Naive thymus-derived CD4-positive, alpha-beta T cell (primary cell): ENCODE data around the gene WRAP73. TPM values are rescaled to one million over a fixed set of nuclear protein-coding genes. Genes with fewer than 3 reads are reported as not detected.
A peak's percentile ranks its signal among the peaks of the same experiment; 100 is the strongest.

ENCODE experiments used
- ATAC-seq: fragments of 150-1000 bp; cut with Tn5 transposase; 2 replicates; pipeline ENCODE4 v1.10.0; 2021; ENCODE audit warnings: mild to moderate bottlenecking, moderate library complexity
- CTCF ChIA-PET: fragments of 350-600 bp; sonication (Branson Sonifier 250); formaldehyde crosslinking; loops from one replicate; lab custom pipeline; 2021; ENCODE audit warnings: antibody characterized with exemption; lab: Charles Lee
- POLR2A ChIA-PET: fragments of 350-600 bp; sonication (Branson Sonifier 250); formaldehyde crosslinking; loops from one replicate; lab custom pipeline; 2021; ENCODE audit warnings: antibody characterized with exemption, inconsistent platforms; lab: Charles Lee
- DNase-seq, 9 donors: peaks; one replicate each; pipeline versions ENCODE4 v3.0.0 to v3.0.0-alpha.2; 2020 to 2022; ENCODE audit warnings: mixed read lengths in 1 of 9
- H3K27ac ChIP-seq: one replicate; pipeline ENCODE4 v1.7.0; 2013; ENCODE audit warnings: mild to moderate bottlenecking, low read depth, low read length, moderate library complexity
- H3K27me3 ChIP-seq, 2 donors: one replicate each; pipeline ENCODE4 v1.7.0; 2013; ENCODE audit warnings: low read length in 2 of 2, mild to moderate bottlenecking in 2 of 2, moderate library complexity in 2 of 2; ENCODE audit not compliant: control insufficient read depth in 2 of 2, insufficient read depth in 2 of 2
- H3K36me3 ChIP-seq, 3 experiments: 1 replicate in 2 of 3; 2 replicates in 1 of 3; pipeline ENCODE4 v1.7.0; 2013; ENCODE audit warnings: low read length in 3 of 3, mild to moderate bottlenecking in 3 of 3, moderate library complexity in 1 of 3; ENCODE audit not compliant: insufficient read depth in 3 of 3, control insufficient read depth in 2 of 3
- H3K4me1 ChIP-seq, 2 donors: one replicate each; pipeline ENCODE4 v1.7.0; 2013; ENCODE audit warnings: low read length in 2 of 2, mild to moderate bottlenecking in 2 of 2, moderate library complexity in 1 of 2; ENCODE audit not compliant: control insufficient read depth in 2 of 2, insufficient read depth in 2 of 2
- H3K4me3 ChIP-seq: 2 replicates; pipeline ENCODE4 v1.7.0; 2013; ENCODE audit warnings: mild to moderate bottlenecking, low read length
- H3K9me3 ChIP-seq, 3 experiments: 1 replicate in 2 of 3; 2 replicates in 1 of 3; pipeline ENCODE4 v1.7.0; 2013; ENCODE audit warnings: low read length in 3 of 3; ENCODE audit not compliant: control insufficient read depth in 2 of 3
- H3K27ac Mint-ChIP-seq, 9 donors: one replicate each; pipeline ENCODE4 v1.8.0; 2020 to 2022; ENCODE audit warnings: mixed read lengths in 9 of 9, mild to moderate bottlenecking in 8 of 9, moderate library complexity in 5 of 9, inconsistent platforms in 2 of 9
- H3K27me3 Mint-ChIP-seq, 5 donors: one replicate each; pipeline ENCODE4 v1.8.0; 2021 to 2022; ENCODE audit warnings: mixed read lengths in 5 of 5, mild to moderate bottlenecking in 1 of 5
- H3K36me3 Mint-ChIP-seq, 5 donors: one replicate each; pipeline ENCODE4 v1.8.0; 2020 to 2022; ENCODE audit warnings: mixed read lengths in 5 of 5, mild to moderate bottlenecking in 3 of 5, inconsistent platforms in 1 of 5
- H3K4me1 Mint-ChIP-seq, 7 donors: one replicate each; pipeline ENCODE4 v1.8.0; 2020 to 2022; ENCODE audit warnings: mixed read lengths in 7 of 7, mild to moderate bottlenecking in 3 of 7, inconsistent platforms in 1 of 7
- H3K4me3 Mint-ChIP-seq, 10 donors: one replicate each; pipeline ENCODE4 v1.8.0; 2020 to 2022; ENCODE audit warnings: mild to moderate bottlenecking in 10 of 10, mixed read lengths in 10 of 10, moderate library complexity in 6 of 10, inconsistent platforms in 2 of 10
- H3K9me3 Mint-ChIP-seq, 11 donors: one replicate each; pipeline ENCODE4 v1.8.0; 2020 to 2022; ENCODE audit warnings: mixed read lengths in 11 of 11, mild to moderate bottlenecking in 4 of 11, inconsistent platforms in 1 of 11, moderate library complexity in 1 of 11
- intact Hi-C, 2 donors: fragments of 100-400 bp; cut with micrococcal nuclease; formaldehyde crosslinking; loops; one replicate each; pipeline ENCODE4 v1.15.1; 2023
- polyA plus RNA-seq, 2 donors: library from polyadenylated mRNA; unstranded; fragments of 300-500 nt; fragmentation: Illumina TruSeq; gene quantifications; one replicate each; pipeline ENCODE4 v1.2.3, GENCODE V29; 2021
- total RNA-seq, 6 experiments: library from RNA in 5 of 6; stranded (reverse) in 5 of 6; gene quantifications; 1 replicate in 5 of 6; 2 replicates in 1 of 6; pipeline ENCODE4 v1.2.3 and lab custom pipeline; 2021 to 2026

The WRAP73 gene
- total and polyA plus RNA-seq, 7 experiments from 2014 or later: 25.5 to 42.0 (median 36.3) TPM

DNA sequence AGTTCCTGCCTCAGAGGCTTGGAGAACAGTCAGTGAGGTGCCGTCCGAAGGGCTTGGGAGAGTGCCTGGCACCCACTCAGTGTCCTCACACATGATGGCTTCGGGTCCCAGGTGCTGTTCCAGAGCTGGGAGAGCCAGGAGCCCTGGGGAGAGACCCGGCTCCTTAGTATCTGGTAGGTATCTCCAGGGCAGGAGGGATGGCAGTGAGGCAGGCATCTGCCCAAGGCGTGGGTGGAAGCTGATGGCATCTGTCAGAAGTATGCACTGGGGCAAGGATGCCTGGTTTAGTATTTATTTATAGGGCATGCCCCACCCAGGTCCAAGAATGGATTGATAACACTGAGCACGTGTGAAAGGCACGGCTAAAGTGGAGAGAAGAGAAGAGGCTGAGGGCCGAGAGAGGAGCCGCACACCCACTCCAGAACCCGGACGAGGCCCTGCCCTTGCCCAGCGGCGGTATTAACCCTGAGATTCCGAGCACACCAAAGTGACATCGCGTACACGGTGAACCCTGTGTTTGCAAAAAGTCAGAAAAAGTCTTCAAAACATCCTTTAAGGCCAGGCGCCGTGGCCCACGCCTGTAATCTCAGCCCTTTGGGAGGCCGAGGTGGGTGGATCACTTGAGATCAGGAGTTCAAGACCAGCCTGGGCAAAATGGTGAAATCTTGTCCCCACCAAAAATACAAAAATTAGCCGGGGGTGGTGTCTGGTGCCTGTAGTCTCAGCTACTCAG, 4.8 kb upstream of the WRAP73 start:
- no peaks in the 10 kb centered on the region for H3K9me3 ChIP-seq
- Mint-ChIP-seq H3K27ac (no peak overlapping the region), H3K4me1 (peaks cover 0 to 16% (median 13%) of the 10 kb centered on the region in 7 donors), H3K27me3 (peaks cover 40 to 58% (median 47%) of the 10 kb centered on the region in 5 donors), H3K4me3 (no peak overlapping the region), H3K9me3 (no peaks in the 10 kb centered on the region), H3K36me3 (no peaks in the 10 kb centered on the region)
- ATAC-seq (no peak), DNase-seq (no peak)
- POLR2A ChIA-PET: no interaction called here
- H3K36me3 ChIP-seq: no peaks in the 10 kb centered on the region
- H3K4me1 ChIP-seq: peaks cover 5 to 9% of the 10 kb centered on the region in 2 donors
- CTCF ChIA-PET: interaction anchor here (0.6 kb wide), 1 partner anchor 21 kb away, joined by 3 read pairs; no protein-coding TSS in a partner anchor
- H3K4me3 ChIP-seq: no peak overlapping the region
- H3K27ac ChIP-seq: no peak overlapping the region
- H3K27me3 ChIP-seq: peaks cover 3 to 20% of the 10 kb centered on the region in 2 donors
- intact Hi-C loops: loop anchor here in 1 of 2 donors (5.0 kb wide), 1 partner anchor 68 kb away; no protein-coding TSS in a partner anchor

DNA sequence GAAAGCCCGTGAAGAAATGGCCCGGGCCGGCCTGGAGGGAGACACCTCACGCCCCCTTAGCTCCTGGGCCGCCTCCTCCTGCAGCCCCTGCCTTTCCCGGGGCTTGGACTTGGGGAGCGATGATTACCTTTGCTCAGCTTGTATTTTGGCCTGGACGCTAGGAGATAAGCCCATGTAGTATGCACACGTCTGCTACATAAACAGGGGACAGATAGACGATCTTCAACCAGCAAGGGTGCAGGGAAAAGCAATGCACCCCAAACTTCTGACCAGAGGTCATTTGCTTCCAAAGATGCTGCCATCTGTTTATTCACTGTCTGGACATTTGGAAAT, 3.3 kb upstream of the WRAP73 start:
- CTCF ChIA-PET: no interaction called here
- DNase-seq (no peak), ATAC-seq (no peak)
- H3K4me3 Mint-ChIP-seq: peak overlapping the region in 7 of 10 donors; percentile 2 to 50 (median 21)
- POLR2A ChIA-PET: interaction anchor here (0.7 kb wide), 1 partner anchor 104 kb away, joined by 3 read pairs; no protein-coding TSS in a partner anchor
- no peak overlapping the region for H3K4me3 ChIP-seq
- H3K9me3 Mint-ChIP-seq: no peaks in the 10 kb centered on the region
- H3K27me3 ChIP-seq: peaks cover 3 to 20% of the 10 kb centered on the region in 2 donors
- H3K27ac ChIP-seq: no peak overlapping the region
- no peaks in the 10 kb centered on the region for H3K36me3 Mint-ChIP-seq
- H3K27me3 Mint-ChIP-seq: peaks cover 32 to 53% (median 39%) of the 10 kb centered on the region in 5 donors
- no peak overlapping the region for H3K27ac Mint-ChIP-seq
- H3K4me1 Mint-ChIP-seq: peaks cover 5 to 27% (median 23%) of the 10 kb centered on the region in 7 donors
- intact Hi-C loops: loop anchor here in 1 of 2 donors (5.0 kb wide), 1 partner anchor 69 kb away; no protein-coding TSS in a partner anchor
- no peaks in the 10 kb centered on the region for H3K36me3 ChIP-seq
- no peaks in the 10 kb centered on the region for H3K9me3 ChIP-seq
- H3K4me1 ChIP-seq: peaks cover 11 to 16% of the 10 kb centered on the region in 2 donors

DNA sequence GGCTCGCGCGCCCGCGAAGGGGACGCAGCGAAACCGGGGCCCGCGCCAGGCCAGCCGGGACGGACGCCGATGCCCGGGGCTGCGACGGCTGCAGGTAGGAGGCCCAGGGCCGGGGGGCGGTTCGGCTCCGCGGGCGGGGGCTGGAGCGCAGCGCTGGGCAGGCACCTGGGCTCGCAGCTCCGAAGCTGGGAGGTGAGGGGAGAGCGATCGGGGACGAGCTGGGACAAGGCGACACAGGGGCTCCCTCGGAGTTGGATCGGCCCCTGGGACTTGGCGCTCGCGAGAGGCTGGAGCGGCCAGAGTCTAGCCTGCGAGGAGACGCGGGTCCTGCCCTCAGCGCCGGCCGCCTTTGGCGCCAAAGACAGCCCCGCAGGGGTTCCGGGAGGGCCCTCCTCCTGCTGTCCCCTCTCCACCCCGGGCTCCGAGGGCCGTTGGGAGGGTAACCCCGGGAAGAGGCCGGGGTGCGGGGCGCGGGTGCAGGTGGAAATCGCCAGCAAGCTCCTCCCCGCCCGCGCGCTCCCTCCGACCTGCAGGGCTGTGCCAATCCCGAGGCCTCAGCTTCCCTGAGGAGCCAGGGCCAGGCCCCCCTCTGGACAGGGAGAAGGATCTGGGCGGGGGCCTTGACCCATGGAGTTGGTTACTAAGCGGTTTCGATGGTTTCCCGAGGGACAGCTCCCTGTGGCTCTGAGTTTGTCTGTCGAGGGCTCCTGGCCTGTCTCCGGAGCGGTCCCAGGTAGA, 2.8 kb upstream of the WRAP73 start:
- intact Hi-C loops: loop anchor here in 1 of 2 donors (5.0 kb wide), 1 partner anchor 70 kb away; no protein-coding TSS in a partner anchor
- no peak overlapping the region for H3K4me3 ChIP-seq
- H3K4me3 Mint-ChIP-seq: peak overlapping the region in 5 of 10 donors; percentile 7 to 50 (median 37)
- no peak overlapping the region for H3K27ac ChIP-seq
- ChIA-PET POLR2A (interaction anchor here (0.7 kb wide), 1 partner anchor 103 kb away, joined by 3 read pairs; no protein-coding TSS in a partner anchor), CTCF (no interaction called here)
- peaks cover 11 to 33% (median 28%) of the 10 kb centered on the region in 7 donors for H3K4me1 Mint-ChIP-seq
- DNase-seq: peak in 1 of 9 donors; percentile 4
- no peaks in the 10 kb centered on the region for H3K36me3 ChIP-seq
- peaks cover 30 to 51% (median 37%) of the 10 kb centered on the region in 5 donors for H3K27me3 Mint-ChIP-seq
- H3K27me3 ChIP-seq: peaks cover 3 to 20% of the 10 kb centered on the region in 2 donors
- no peaks in the 10 kb centered on the region for H3K9me3 ChIP-seq
- H3K36me3 Mint-ChIP-seq: peaks cover 0 to under 1% (median 0%) of the 10 kb centered on the region in 5 donors
- H3K27ac Mint-ChIP-seq: no peak overlapping the region
- no peaks in the 10 kb centered on the region for H3K9me3 Mint-ChIP-seq
- H3K4me1 ChIP-seq: peaks cover 11 to 16% of the 10 kb centered on the region in 2 donors
- no peak for ATAC-seq

DNA sequence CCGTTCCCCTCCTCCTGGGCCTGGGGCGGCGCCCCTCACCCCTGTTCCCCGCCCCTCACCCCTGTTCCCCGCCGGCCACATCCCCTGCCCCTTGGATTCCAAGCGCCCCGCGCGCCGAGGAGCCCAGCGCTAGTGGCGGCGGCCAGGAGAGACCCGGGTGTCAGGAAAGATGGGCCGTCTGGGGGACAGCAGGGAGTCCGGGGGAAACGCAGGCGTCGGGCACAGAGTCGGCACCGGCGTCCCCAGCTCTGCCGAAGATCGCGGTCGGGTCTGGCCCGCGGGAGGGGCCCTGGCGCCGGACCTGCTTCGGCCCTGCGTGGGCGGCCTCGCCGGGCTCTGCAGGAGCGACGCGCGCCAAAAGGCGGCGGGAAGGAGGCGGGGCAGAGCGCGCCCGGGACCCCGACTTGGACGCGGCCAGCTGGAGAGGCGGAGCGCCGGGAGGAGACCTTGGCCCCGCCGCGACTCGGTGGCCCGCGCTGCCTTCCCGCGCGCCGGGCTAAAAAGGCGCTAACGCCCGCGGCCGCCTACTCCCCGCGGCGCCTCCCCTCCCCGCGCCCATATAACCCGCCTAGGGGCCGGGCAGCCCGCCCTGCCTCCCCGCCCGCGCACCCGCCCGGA, 2.1 kb upstream of the WRAP73 start, which contains the start of gene TP73:
Gene TP73 (plus strand): TSS at position 587 of the 618 bp plus-strand sequence. CDS start 29,850 bp downstream, outside the sequence.
- Mint-ChIP-seq H3K4me3 (peak within 1 kb of the TSS in 9 of 10 donors; percentile 21 to 88 (median 70)), H3K36me3 (peaks cover 0 to 7% (median 0%) of the 10 kb centered on the region in 5 donors), H3K27ac (no peak within 1 kb of the TSS), H3K27me3 (peaks cover 30 to 47% (median 37%) of the 10 kb centered on the region in 5 donors), H3K9me3 (no peaks in the 10 kb centered on the region), H3K4me1 (peaks cover 13 to 37% (median 33%) of the 10 kb centered on the region in 7 donors)
- no peak within 1 kb of the TSS for H3K4me3 ChIP-seq
- ChIA-PET CTCF (no interaction called here), POLR2A (no interaction called here)
- H3K27ac ChIP-seq: no peak within 1 kb of the TSS
- peaks cover 11 to 16% of the 10 kb centered on the region in 2 donors for H3K4me1 ChIP-seq
- peaks cover 0 to 5% (median 0%) of the 10 kb centered on the region in 3 experiments for H3K36me3 ChIP-seq
- DNase-seq (peak in 5 of 9 donors; percentile 4 to 46 (median 9)), ATAC-seq (no peak)
- H3K9me3 ChIP-seq: no peaks in the 10 kb centered on the region
- intact Hi-C loops: loop anchor here (2.0 to 5.0 kb wide), 3 partner anchors 70 to 1261 kb away; partner anchors contain the start of genes MORN1 (in 1 of the 2) and RER1 (in 1 of the 2)
- H3K27me3 ChIP-seq: peaks cover 3 to 20% of the 10 kb centered on the region in 2 donors

DNA sequence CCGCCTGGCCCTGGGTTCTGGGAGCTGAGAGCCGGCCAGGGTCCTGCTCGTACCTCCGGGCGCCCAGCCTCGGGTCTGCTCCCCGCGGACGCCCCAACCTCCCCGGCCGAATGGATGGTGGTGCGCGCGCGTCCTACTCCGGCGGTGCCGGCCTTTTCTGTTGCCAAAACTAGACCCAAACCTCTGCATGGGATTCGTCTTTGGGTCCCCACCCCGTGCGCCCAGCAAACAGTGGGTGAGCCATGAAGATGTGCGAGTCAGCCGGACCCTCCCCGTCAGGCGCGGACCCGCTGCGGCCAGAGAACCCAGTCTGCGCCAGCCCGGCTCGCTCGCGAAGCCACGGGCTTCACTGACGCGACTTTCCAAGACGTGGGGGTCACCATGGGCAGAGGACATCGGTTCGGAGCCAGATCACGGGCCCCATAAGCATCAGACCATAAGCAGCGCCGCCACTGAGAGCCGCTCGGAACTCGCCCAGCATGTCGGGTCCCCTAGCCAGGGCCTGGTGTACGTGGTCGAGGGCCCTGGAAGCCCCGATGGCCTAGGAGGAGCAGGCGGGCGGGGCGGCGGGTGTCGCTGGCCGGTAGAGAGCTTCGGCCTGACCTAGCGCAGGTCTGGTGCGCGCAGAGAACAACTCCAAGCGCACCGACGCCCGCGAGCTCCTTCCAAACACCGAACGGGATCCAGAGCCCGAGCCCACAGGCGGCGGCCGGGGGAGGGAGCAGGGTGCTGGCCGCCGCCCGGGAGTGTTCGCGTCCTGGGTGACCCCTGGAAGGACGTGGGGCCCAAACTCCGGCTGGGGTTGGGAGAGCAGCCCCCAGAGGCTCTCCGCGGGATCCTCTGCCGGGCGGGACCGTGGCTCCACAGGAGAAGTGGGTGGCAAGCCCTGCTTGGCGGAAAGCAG, 1.4 kb upstream of the WRAP73 start:
- no peak overlapping the region for H3K27ac Mint-ChIP-seq
- peak overlapping the region in 9 of 10 donors; percentile 39 to 88 (median 70) for H3K4me3 Mint-ChIP-seq
- H3K9me3 Mint-ChIP-seq: no peaks in the 10 kb centered on the region
- POLR2A ChIA-PET: interaction anchor here (0.6 kb wide), 1 partner anchor 24 kb away, joined by 3 read pairs; no protein-coding TSS in a partner anchor
- intact Hi-C loops: loop anchor here (2.0 to 5.0 kb wide), 3 partner anchors 71 to 1260 kb away; partner anchors contain the start of genes MORN1 (in 1 of the 2) and RER1 (in 1 of the 2)
- peaks cover 0 to 12% (median 0%) of the 10 kb centered on the region in 3 experiments for H3K36me3 ChIP-seq
- no peak for ATAC-seq
- H3K27ac ChIP-seq: no peak overlapping the region
- H3K4me1 ChIP-seq: peaks cover 11 to 16% of the 10 kb centered on the region in 2 donors
- peaks cover 3 to 20% of the 10 kb centered on the region in 2 donors for H3K27me3 ChIP-seq
- H3K4me1 Mint-ChIP-seq: peaks cover 13 to 37% (median 33%) of the 10 kb centered on the region in 7 donors
- no peaks in the 10 kb centered on the region for H3K9me3 ChIP-seq
- H3K4me3 ChIP-seq: no peak overlapping the region
- DNase-seq: peak in 5 of 9 donors; percentile 8 to 21 (median 16)
- CTCF ChIA-PET: no interaction called here
- H3K27me3 Mint-ChIP-seq: peaks cover 29 to 42% (median 33%) of the 10 kb centered on the region in 5 donors
- H3K36me3 Mint-ChIP-seq: peaks cover 0 to 9% (median 0%) of the 10 kb centered on the region in 5 donors
